H9 (cell line): ENCODE data around the gene CD300E. TPM values are rescaled to one million over a fixed set of nuclear protein-coding genes. Genes with fewer than 3 reads are reported as not detected.

Source experiments
- DNase-seq: peaks from one replicate; pipeline ENCODE4 v3.0.0-alpha.2; 2017
- H2AFZ ChIP-seq: one replicate; pipeline ENCODE4 v1.6.1; 2013; ENCODE audit warnings: mild to moderate bottlenecking, low read length, control low read depth, moderate library complexity
- H2AK5ac ChIP-seq: 2 replicates; pipeline ENCODE4 v1.6.1; 2013; ENCODE audit warnings: low read length, control low read depth, mixed read lengths; ENCODE audit not compliant: insufficient read length
- H2BK120ac ChIP-seq: one replicate; pipeline ENCODE4 v1.6.1; 2013; ENCODE audit warnings: low read depth, mild to moderate bottlenecking, low read length, control low read depth, inconsistent platforms; ENCODE audit not compliant: poor library complexity, severe bottlenecking
- H2BK12ac ChIP-seq: 2 replicates; pipeline ENCODE4 v1.6.1; 2013; ENCODE audit warnings: low read length, control low read depth, mixed read lengths, low read depth; ENCODE audit not compliant: insufficient read length
- H2BK15ac ChIP-seq: 2 replicates; pipeline ENCODE4 v1.6.1; 2013; ENCODE audit warnings: low read depth, low read length, control low read depth
- H2BK20ac ChIP-seq: one replicate; pipeline ENCODE4 v1.6.1; 2013; ENCODE audit warnings: low read depth, mild to moderate bottlenecking, low read length, control low read depth, inconsistent platforms; ENCODE audit not compliant: poor library complexity, severe bottlenecking
- H2BK5ac ChIP-seq: 2 replicates; pipeline ENCODE4 v1.6.1; 2013; ENCODE audit warnings: low read length, control low read depth, mixed read lengths; ENCODE audit not compliant: insufficient read length
- H3K14ac ChIP-seq: 2 replicates; pipeline ENCODE4 v1.6.1; 2013; ENCODE audit warnings: low read length, control low read depth; ENCODE audit not compliant: insufficient read depth
- H3K18ac ChIP-seq: 2 replicates; pipeline ENCODE4 v1.6.1; 2013; ENCODE audit warnings: low read depth, mild to moderate bottlenecking, mixed read lengths, low read length, control low read depth; ENCODE audit not compliant: insufficient read length
- H3K23ac ChIP-seq: 2 replicates; pipeline ENCODE4 v1.6.1; 2013; ENCODE audit warnings: low read length, control low read depth, mixed read lengths, low read depth; ENCODE audit not compliant: insufficient read length
- H3K23me2 ChIP-seq: 2 replicates; pipeline ENCODE4 v1.6.1; 2013; ENCODE audit warnings: low read depth, mild to moderate bottlenecking, mixed read lengths, low read length, control low read depth; ENCODE audit not compliant: insufficient read length, poor library complexity, severe bottlenecking
- H3K27ac ChIP-seq: 2 replicates; pipeline ENCODE4 v1.5.1; 2013; ENCODE audit warnings: low read length, control low read depth, mixed read lengths, low read depth; ENCODE audit not compliant: insufficient read length
- H3K27me3 ChIP-seq: 2 replicates; pipeline ENCODE4 v1.6.1; 2013; ENCODE audit warnings: low read length, control low read depth, inconsistent platforms; ENCODE audit not compliant: insufficient read depth
- H3K4ac ChIP-seq: 2 replicates; pipeline ENCODE4 v1.6.1; 2013; ENCODE audit warnings: low read depth, mild to moderate bottlenecking, control low read depth, inconsistent platforms, low read length, moderate library complexity
- H3K4me1 ChIP-seq: 2 replicates; pipeline ENCODE4 v1.6.1; 2013; ENCODE audit warnings: low read length, control low read depth, inconsistent platforms; ENCODE audit not compliant: insufficient read depth
- H3K4me2 ChIP-seq: 2 replicates; pipeline ENCODE4 v1.6.1; 2013; ENCODE audit warnings: low read length, control low read depth, mixed read lengths; ENCODE audit not compliant: insufficient read length, insufficient read depth
- H3K56ac ChIP-seq: 2 replicates; pipeline ENCODE4 v1.6.1; 2013; ENCODE audit warnings: low read depth, mild to moderate bottlenecking, mixed read lengths, low read length, control low read depth; ENCODE audit not compliant: insufficient read length
- H3K79me1 ChIP-seq: 2 replicates; pipeline ENCODE4 v1.6.1; 2013; ENCODE audit warnings: low read depth, mild to moderate bottlenecking, moderate library complexity, low read length, control low read depth, inconsistent platforms; ENCODE audit not compliant: insufficient read depth, poor library complexity, severe bottlenecking
- H3K79me2 ChIP-seq: 2 replicates; pipeline ENCODE4 v1.6.1; 2013; ENCODE audit warnings: low read length, control low read depth, inconsistent platforms; ENCODE audit not compliant: insufficient read depth
- H3K9ac ChIP-seq: 2 replicates; pipeline ENCODE4 v1.6.1; 2013; ENCODE audit warnings: low read length, control low read depth, mixed read lengths; ENCODE audit not compliant: insufficient read length; ENCODE audit errors: extremely low read depth
- H3K9me3 ChIP-seq: one replicate; pipeline ENCODE4 v1.6.1; 2013; ENCODE audit warnings: low read depth, low read length, inconsistent platforms; ENCODE audit not compliant: control insufficient read depth
- H3T11ph ChIP-seq: one replicate; pipeline ENCODE4 v1.6.1; 2013; ENCODE audit warnings: mild to moderate bottlenecking, low read length, control low read depth, inconsistent platforms
- H4K20me1 ChIP-seq: one replicate; pipeline ENCODE4 v1.6.1; 2013; ENCODE audit not compliant: control insufficient read depth, insufficient read length, insufficient read depth
- H4K5ac ChIP-seq: 2 replicates; pipeline ENCODE4 v1.6.1; 2013; ENCODE audit warnings: low read depth, mild to moderate bottlenecking, mixed read lengths, low read length, control low read depth; ENCODE audit not compliant: insufficient read length
- H4K8ac ChIP-seq: replicated peaks from 2 replicates; pipeline ENCODE4 v1.6.1; 2013; ENCODE audit warnings: low read length, control low read depth, mixed read lengths, low read depth; ENCODE audit not compliant: insufficient read length
- H4K91ac ChIP-seq: 2 replicates; pipeline ENCODE4 v1.6.1; 2013; ENCODE audit warnings: low read depth, mild to moderate bottlenecking, moderate library complexity, mixed read lengths, low read length, control low read depth; ENCODE audit not compliant: insufficient read length
- H3K27ac Mint-ChIP-seq, 3 experiments: 2 replicates in 2 of 3; 3 replicates in 1 of 3; pipeline ENCODE4 v1.8.0; 2020 to 2021; ENCODE audit warnings: mixed read lengths in 3 of 3, mild to moderate bottlenecking in 1 of 3, moderate library complexity in 1 of 3
- H3K27me3 Mint-ChIP-seq: 2 replicates; pipeline ENCODE4 v1.8.0; 2021; ENCODE audit warnings: low read depth, mild to moderate bottlenecking, moderate library complexity, mixed read lengths
- H3K36me3 Mint-ChIP-seq, 3 experiments: 2 replicates in 2 of 3; 3 replicates in 1 of 3; pipeline ENCODE4 v1.8.0; 2020 to 2021; ENCODE audit warnings: low read depth in 3 of 3, mixed read lengths in 3 of 3; ENCODE audit not compliant: insufficient read depth in 1 of 3
- H3K4me1 Mint-ChIP-seq, 2 experiments: 2 replicates each; pipeline ENCODE4 v1.8.0; 2020; ENCODE audit warnings: mixed read lengths in 2 of 2
- H3K4me3 Mint-ChIP-seq, 2 experiments: 2 replicates in 1 of 2; 3 replicates in 1 of 2; pipeline ENCODE4 v1.8.0; 2020 to 2021; ENCODE audit warnings: mild to moderate bottlenecking in 2 of 2, mixed read lengths in 2 of 2, moderate library complexity in 1 of 2
- H3K9me3 Mint-ChIP-seq, 2 experiments: 2 replicates in 1 of 2; 3 replicates in 1 of 2; pipeline ENCODE4 v1.8.0; 2020; ENCODE audit warnings: mild to moderate bottlenecking in 2 of 2, mixed read lengths in 2 of 2, moderate library complexity in 1 of 2
- CTCF ChIP-seq: fragments of 200-600 bp; sonication (generic); conservative IDR thresholded peaks from 3 replicates; pipeline ENCODE4 v1.8.0; 2021; ENCODE audit warnings: antibody characterized with exemption, mild to moderate bottlenecking
- WGBS: extraction: QIAGEN DNeasy Blood & Tissue Kit; methylation state at CpG from one replicate; pipeline ENCODE4 v1.1.7; 2013; ENCODE audit warnings: missing lambda C conversion rate, low lambda C conversion rate, mixed read lengths; ENCODE audit not compliant: insufficient read length; ENCODE audit errors: extremely low coverage; 5-methylcytosine and 5-hydroxymethylcytosine counted together
- total RNA-seq: library from RNA; stranded (reverse); gene quantifications from 2 replicates; pipeline ENCODE4 v1.2.1, GENCODE V29; 2021

CD300E gene
- total RNA-seq, 1 experiment from 2014 or later = not detected

- no peak overlapping the region for H4K91ac ChIP-seq
- H3K23me2 ChIP-seq = no peaks in the 10 kb centered on the region
- H3K27ac ChIP-seq = no peak overlapping the region
- H2BK120ac ChIP-seq = no peak overlapping the region
- DNase-seq = no peak
- H2BK12ac ChIP-seq = no peak overlapping the region
- no peak overlapping the region for H2AFZ ChIP-seq
- no peak overlapping the region for H2BK5ac ChIP-seq
- no peak overlapping the region for H3K18ac ChIP-seq
- no peaks in the 10 kb centered on the region for H3K9me3 ChIP-seq
- no peaks in the 10 kb centered on the region for H3K79me1 ChIP-seq
- no CpG with 5 or more reads among the region's 6 CpGs for WGBS
- H4K8ac ChIP-seq = no peak overlapping the region
- Mint-ChIP-seq H3K27me3 (peaks cover 49% of the 10 kb centered on the region), H3K27ac (no peak overlapping the region), H3K4me3 (no peak overlapping the region), H3K4me1 (no peaks in the 10 kb centered on the region), H3K36me3 (no peaks in the 10 kb centered on the region), H3K9me3 (peaks cover 0 to 2% of the 10 kb centered on the region in 2 experiments; a peak in 1 of 5 replicates)
- H3K4me2 ChIP-seq = no peak overlapping the region
- no peak overlapping the region for H2BK15ac ChIP-seq
- no peak for TF ChIP-seq CTCF
- H4K20me1 ChIP-seq = no peaks in the 10 kb centered on the region
- H2AK5ac ChIP-seq = no peak overlapping the region
- 0 out of 2 replicates have a peak, but pooled peaks cover 4% of the 10 kb centered on the region for H3K27me3 ChIP-seq
- no peaks in the 10 kb centered on the region for H3K79me2 ChIP-seq
- no peak overlapping the region for H2BK20ac ChIP-seq
- H3T11ph ChIP-seq = no peak overlapping the region
- H3K23ac ChIP-seq = no peak overlapping the region
- H3K4ac ChIP-seq = no peak overlapping the region
- no peak overlapping the region for H3K14ac ChIP-seq
- H3K4me1 ChIP-seq = no peaks in the 10 kb centered on the region
- H3K9ac ChIP-seq = no peak overlapping the region
- no peak overlapping the region for H3K56ac ChIP-seq
- no peak overlapping the region for H4K5ac ChIP-seq
These were observed 11.5 kb downstream of the CD300E start for GRCh38 chr17:74612046-74612445.
